Neural progenitor cell (in vitro differentiated cells): ENCODE data around the gene TANK. TPM values are rescaled to one million over a fixed set of nuclear protein-coding genes. Genes with fewer than 3 reads are reported as not detected.

ENCODE experiments used
- DNase-seq: peaks from one replicate; pipeline ENCODE4 v3.0.0-alpha.2; 2016; ENCODE audit warnings: low spot score
- H2AFZ ChIP-seq: fragments of 200-600 bp; sonication (generic); replicated peaks from 2 replicates; pipeline ENCODE4 v1.6.1; 2016; ENCODE audit warnings: antibody characterized with exemption
- H3F3A ChIP-seq: fragments of 200-600 bp; sonication (generic); 2 replicates; pipeline ENCODE4 v1.6.1; 2016; ENCODE audit warnings: antibody characterized with exemption, low read depth
- H3K27ac ChIP-seq: fragments of 200-600 bp; sonication (generic); 2 replicates; pipeline ENCODE4 v1.5.1; 2016; ENCODE audit warnings: mild to moderate bottlenecking
- H3K27me3 ChIP-seq: fragments of 200-600 bp; sonication (generic); 2 replicates; pipeline ENCODE4 v1.6.1; 2016; ENCODE audit warnings: mild to moderate bottlenecking, moderate library complexity
- H3K36me3 ChIP-seq: fragments of 200-600 bp; sonication (generic); 2 replicates; pipeline ENCODE4 v1.5.1; 2016
- H3K4me1 ChIP-seq: fragments of 200-600 bp; sonication (generic); 2 replicates; pipeline ENCODE4 v1.6.1; 2016; ENCODE audit warnings: mixed run types
- H3K4me2 ChIP-seq: fragments of 200-600 bp; sonication (generic); 2 replicates; pipeline ENCODE4 v1.6.1; 2016
- H3K4me3 ChIP-seq: fragments of 200-600 bp; sonication (generic); 2 replicates; pipeline ENCODE4 v1.5.1; 2016
- H3K79me2 ChIP-seq: fragments of 200-600 bp; sonication (generic); 2 replicates; pipeline ENCODE4 v1.6.1; 2016; ENCODE audit warnings: low read depth
- H3K9ac ChIP-seq: fragments of 200-600 bp; sonication (generic); 2 replicates; pipeline ENCODE4 v1.6.1; 2016
- H3K9me3 ChIP-seq: fragments of 200-600 bp; sonication (generic); 2 replicates; pipeline ENCODE4 v1.5.1; 2016; ENCODE audit warnings: low read depth
- H4K20me1 ChIP-seq: fragments of 200-600 bp; sonication (generic); 2 replicates; pipeline ENCODE4 v1.6.1; 2016; ENCODE audit warnings: low read depth
- H3K27ac Mint-ChIP-seq: 3 replicates; pipeline ENCODE4 v1.8.0; 2021; ENCODE audit warnings: mixed read lengths
- H3K27me3 Mint-ChIP-seq: 2 replicates; pipeline ENCODE4 v1.8.0; 2022; ENCODE audit warnings: low read depth, mild to moderate bottlenecking, inconsistent platforms, moderate library complexity, mixed read lengths; ENCODE audit not compliant: insufficient read depth
- H3K36me3 Mint-ChIP-seq: 3 replicates; pipeline ENCODE4 v1.8.0; 2021; ENCODE audit warnings: mixed read lengths
- H3K4me1 Mint-ChIP-seq: 3 replicates; pipeline ENCODE4 v1.8.0; 2021; ENCODE audit warnings: mixed read lengths
- H3K4me3 Mint-ChIP-seq: 3 replicates; pipeline ENCODE4 v1.8.0; 2021; ENCODE audit warnings: mild to moderate bottlenecking, moderate library complexity, mixed read lengths
- H3K9me3 Mint-ChIP-seq: 3 replicates; pipeline ENCODE4 v1.8.0; 2020; ENCODE audit warnings: mixed read lengths
- CTCF ChIP-seq: fragments of 200-600 bp; sonication (generic); IDR thresholded peaks from 2 replicates; pipeline ENCODE4 v1.5.1; 2017; ENCODE audit warnings: antibody characterized with exemption, mild to moderate bottlenecking
- EZH2 ChIP-seq: fragments of 200-600 bp; sonication (generic); IDR thresholded peaks from 2 replicates; pipeline ENCODE4 v1.6.1; 2017; ENCODE audit warnings: antibody characterized with exemption, mild to moderate bottlenecking, moderate library complexity
- EZH2phosphoT487 ChIP-seq: fragments of 200-600 bp; sonication (generic); IDR thresholded peaks from 2 replicates; pipeline ENCODE4 v1.6.1; 2017; ENCODE audit warnings: antibody characterized with exemption
- total RNA-seq: library from RNA; depleted of rRNA; stranded (reverse); fragments of >200 nt; gene quantifications from 2 replicates; pipeline ENCODE4 v1.2.3, GENCODE V29; 2015; ENCODE audit warnings: low replicate concordance

TANK gene
- total RNA-seq, 1 donor from 2014 or later, result 43.5 TPM

DNA sequence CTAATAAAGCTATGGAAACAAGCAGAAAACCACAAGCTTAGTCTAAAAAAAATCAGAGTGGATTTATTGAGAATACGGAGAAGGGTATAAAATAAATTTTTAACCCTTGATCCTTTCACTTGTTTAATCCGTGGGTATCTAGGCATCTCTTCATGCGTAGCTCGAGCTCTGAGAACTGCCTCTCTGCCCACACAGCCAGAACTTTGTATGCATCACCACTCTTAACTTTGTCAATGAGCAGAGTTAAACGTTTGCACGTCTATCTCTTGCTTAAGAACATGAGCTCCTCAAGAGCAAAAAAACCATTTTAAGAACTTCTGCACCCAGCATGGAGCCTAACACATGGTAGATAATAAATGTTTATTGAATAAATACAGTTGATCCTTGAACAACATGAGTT is 26.9 kb upstream of the TANK start:
- no peak for DNase-seq
- Histone ChIP-seq H3K4me2 (no peak overlapping the region), H3K9me3 (no peaks in the 10 kb centered on the region), H3K9ac (no peak overlapping the region), H2AFZ (no peak overlapping the region), H3K4me3 (no peak overlapping the region), H3K36me3 (no peaks in the 10 kb centered on the region), H3K4me1 (peaks cover 3% of the 10 kb centered on the region), H3F3A (no peaks in the 10 kb centered on the region), H3K27ac (no peak overlapping the region), H4K20me1 (no peaks in the 10 kb centered on the region), H3K79me2 (no peaks in the 10 kb centered on the region), H3K27me3 (no peaks in the 10 kb centered on the region)
- no peak overlapping the region for H3K4me3 Mint-ChIP-seq
- TF ChIP-seq CTCF (no peak), EZH2 (no peak), EZH2phosphoT487 (no peak)
- H3K36me3 Mint-ChIP-seq, result no peaks in the 10 kb centered on the region
- peaks cover 2% of the 10 kb centered on the region for H3K9me3 Mint-ChIP-seq
- peaks cover 12% of the 10 kb centered on the region for H3K4me1 Mint-ChIP-seq
- peaks cover 2% of the 10 kb centered on the region for H3K27me3 Mint-ChIP-seq
- no peak overlapping the region for H3K27ac Mint-ChIP-seq

DNA sequence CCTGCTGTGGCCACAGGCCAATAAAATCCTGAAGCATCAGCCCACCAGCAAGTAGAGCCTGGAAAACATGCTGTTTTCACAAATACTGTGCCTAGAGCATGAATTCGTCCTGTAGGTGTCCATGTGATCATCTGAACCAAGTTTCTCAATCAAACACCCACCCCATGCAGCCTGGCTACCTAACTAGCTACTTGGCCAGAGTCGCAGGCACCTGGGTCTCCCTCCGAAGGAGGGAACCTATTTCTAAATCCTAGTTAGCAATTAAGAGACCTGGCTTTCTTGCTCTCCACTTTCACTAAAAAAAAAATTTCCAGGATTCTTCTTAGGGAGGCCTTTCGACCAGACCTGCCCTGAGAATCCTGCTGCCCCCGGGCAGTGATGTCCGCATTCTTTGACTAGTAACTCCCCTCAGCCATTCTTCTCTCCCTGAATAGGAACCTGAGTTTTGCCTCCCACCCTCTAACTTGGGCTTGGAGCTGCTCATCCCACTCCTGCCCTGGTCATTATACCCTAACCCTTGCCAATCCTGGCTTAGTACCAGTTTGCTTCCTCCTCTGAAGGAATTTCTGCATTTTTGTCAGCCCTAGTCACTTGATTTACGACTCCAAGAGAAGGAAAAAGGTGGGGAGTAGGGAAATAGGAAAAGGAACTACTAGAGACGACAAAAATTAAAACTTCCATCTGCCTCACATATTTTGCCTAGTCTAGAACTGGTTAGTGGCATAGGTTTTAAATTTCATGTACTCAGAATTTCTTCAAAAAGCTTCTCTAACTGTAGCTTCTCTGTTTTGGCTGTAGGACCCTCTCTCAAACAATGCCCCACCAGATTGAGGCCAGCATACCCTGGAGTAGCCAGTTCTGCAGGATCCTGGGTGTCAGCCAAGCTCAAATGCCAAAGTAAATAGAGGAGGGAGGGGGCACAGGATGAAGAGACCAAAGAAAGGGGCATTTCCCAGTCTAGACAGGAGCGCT is 25.4 kb upstream of the TANK start:
- Histone ChIP-seq H3K9ac (no peak overlapping the region), H3K4me2 (no peak overlapping the region), H3K27ac (no peak overlapping the region), H2AFZ (no peak overlapping the region), H3K4me1 (peaks cover 3% of the 10 kb centered on the region), H3F3A (no peaks in the 10 kb centered on the region), H3K27me3 (no peaks in the 10 kb centered on the region), H3K79me2 (no peaks in the 10 kb centered on the region), H4K20me1 (no peaks in the 10 kb centered on the region), H3K9me3 (no peaks in the 10 kb centered on the region), H3K36me3 (no peaks in the 10 kb centered on the region), H3K4me3 (no peak overlapping the region)
- TF ChIP-seq CTCF (no peak), EZH2 (no peak), EZH2phosphoT487 (no peak)
- H3K9me3 Mint-ChIP-seq, result peaks cover 2% of the 10 kb centered on the region
- H3K4me3 Mint-ChIP-seq, result no peak overlapping the region
- peak; percentile 8 for DNase-seq
- H3K27ac Mint-ChIP-seq, result no peak overlapping the region
- peaks cover 2% of the 10 kb centered on the region for H3K27me3 Mint-ChIP-seq
- H3K4me1 Mint-ChIP-seq, result peaks cover 7% of the 10 kb centered on the region
- H3K36me3 Mint-ChIP-seq, result no peaks in the 10 kb centered on the region

DNA sequence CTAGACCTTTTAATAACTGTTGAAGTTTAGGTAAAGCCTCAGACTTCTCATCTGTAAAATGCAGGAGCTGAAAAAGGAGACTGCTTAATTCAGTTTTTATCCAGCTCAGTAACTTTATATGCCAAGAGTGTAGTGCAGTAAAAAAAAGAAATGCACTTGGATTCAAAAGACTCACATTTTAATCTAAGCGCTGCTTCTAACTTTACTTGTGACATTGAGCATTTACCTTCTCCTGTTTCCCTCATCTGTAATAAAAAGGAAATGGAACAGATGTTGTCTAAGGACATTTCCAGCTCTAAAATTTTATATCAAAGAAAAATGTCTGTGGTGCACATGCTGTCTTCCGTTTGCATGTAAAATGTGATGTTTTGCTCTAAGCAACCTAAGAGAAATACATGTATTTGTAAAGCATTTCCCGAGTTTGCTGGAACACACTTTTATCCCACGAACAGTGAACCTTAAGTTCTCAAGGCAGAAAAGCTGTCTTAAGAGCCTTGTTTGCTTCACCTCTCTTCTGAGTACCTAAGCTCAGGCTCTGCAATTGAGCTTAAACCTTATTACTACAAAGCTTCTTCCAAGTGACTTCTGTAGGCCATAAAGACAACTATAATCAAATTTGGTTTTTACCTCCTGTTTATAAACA is 24.2 kb upstream of the TANK start:
- Histone ChIP-seq H4K20me1 (no peaks in the 10 kb centered on the region), H3K27ac (no peak overlapping the region), H3K36me3 (no peaks in the 10 kb centered on the region), H3K4me1 (peaks cover 3% of the 10 kb centered on the region), H3F3A (no peaks in the 10 kb centered on the region), H3K9ac (no peak overlapping the region), H3K4me3 (no peak overlapping the region), H2AFZ (peak overlapping the region; percentile 4), H3K4me2 (no peak overlapping the region), H3K27me3 (no peaks in the 10 kb centered on the region), H3K9me3 (no peaks in the 10 kb centered on the region), H3K79me2 (no peaks in the 10 kb centered on the region)
- H3K4me3 Mint-ChIP-seq, result no peak overlapping the region
- H3K36me3 Mint-ChIP-seq, result no peaks in the 10 kb centered on the region
- peaks cover 7% of the 10 kb centered on the region for H3K4me1 Mint-ChIP-seq
- TF ChIP-seq EZH2 (no peak), EZH2phosphoT487 (no peak), CTCF (no peak)
- no peak for DNase-seq
- peaks cover 2% of the 10 kb centered on the region for H3K9me3 Mint-ChIP-seq
- H3K27ac Mint-ChIP-seq, result no peak overlapping the region
- H3K27me3 Mint-ChIP-seq, result no peaks in the 10 kb centered on the region
